GM12878 (cell line): ENCODE data around the gene TXNDC16. TPM values are rescaled to one million over a fixed set of nuclear protein-coding genes. Genes with fewer than 3 reads are reported as not detected.

Experiments
- ATAC-seq: fragments of 200-7000 bp; cut with Tn5 transposase; 3 replicates; pipeline ENCODE4 v1.9.1; 2020; ENCODE audit warnings: mild to moderate bottlenecking, moderate library complexity
- BruUV-seq: library from RNA; stranded (reverse); fragments of 400-500 nt; replicated peaks from 2 replicates; lab custom pipeline; 2021; lab: Mats Ljungman, UMichigan
- CTCF ChIA-PET: fragments of 300-600 bp; sonication (Branson Sonifier 250); formaldehyde crosslinking; extraction: SDS; loops from one replicate; lab custom pipeline; 2021; ENCODE audit warnings: inconsistent platforms; lab: Yijun Ruan, JAX
- POLR2A ChIA-PET: fragments of 350-600 bp; formaldehyde crosslinking; extraction: SDS; loops from one replicate; lab custom pipeline; 2021; ENCODE audit warnings: inconsistent platforms; lab: Charles Lee
- RAD21 ChIA-PET: fragments of 300-600 bp; sonication (Branson Sonifier 250); formaldehyde crosslinking; loops from one replicate; lab custom pipeline; 2023; ENCODE audit warnings: antibody characterized with exemption; ENCODE audit not compliant: unreplicated experiment; lab: Charles Lee
- SMC1A ChIA-PET: fragments of 300-600 bp; sonication (Branson Sonifier 250); formaldehyde crosslinking; loops from one replicate; lab custom pipeline; 2023; ENCODE audit not compliant: unreplicated experiment, uncharacterized antibody; lab: Charles Lee
- DNase-seq: peaks from one replicate; pipeline ENCODE4 v3.0.0-alpha.2; 2011; ENCODE audit warnings: low read depth, low spot score
- FAIRE-seq: peaks from 3 replicates; lab custom pipeline; 2011; peaks lifted over from hg19 to GRCh38; lab: Jason Lieb, UNC
- H2AFZ ChIP-seq: 2 replicates; pipeline ENCODE4 v1.6.0; 2011; ENCODE audit warnings: low read depth, low read length, control low read depth; ENCODE audit not compliant: control insufficient read depth
- H3K27ac ChIP-seq: 2 replicates; pipeline ENCODE4 v1.5.1; 2011; ENCODE audit warnings: control low read depth; ENCODE audit not compliant: control insufficient read depth, insufficient read depth
- H3K27me3 ChIP-seq, 2 experiments: replicated peaks in 1 of 2; 2 replicates each; pipeline versions ENCODE4 v1.6.0 to v1.6.1; 2011; ENCODE audit warnings: low read length in 1 of 2; ENCODE audit not compliant: control insufficient read depth in 2 of 2, insufficient read depth in 2 of 2
- H3K36me3 ChIP-seq, 2 experiments: 2 replicates each; pipeline ENCODE4 v1.5.1; 2011; ENCODE audit warnings: low read length in 1 of 2; ENCODE audit not compliant: control insufficient read depth in 2 of 2, insufficient read depth in 2 of 2
- H3K4me1 ChIP-seq: 2 replicates; pipeline ENCODE4 v1.6.1; 2011; ENCODE audit warnings: mild to moderate bottlenecking, low read length, moderate library complexity, mixed read lengths; ENCODE audit not compliant: control insufficient read depth, insufficient read depth
- H3K4me2 ChIP-seq: 2 replicates; pipeline ENCODE4 v1.6.0; 2011; ENCODE audit warnings: control low read depth; ENCODE audit not compliant: control insufficient read depth, insufficient read depth
- H3K4me3 ChIP-seq: fragments of 200-600 bp; sonication (generic); 2 replicates; pipeline ENCODE4 v1.5.1; 2016
- H3K79me2 ChIP-seq: 2 replicates; pipeline ENCODE4 v1.6.0; 2011; ENCODE audit warnings: low read length; ENCODE audit not compliant: control insufficient read depth, insufficient read depth
- H3K9ac ChIP-seq: 2 replicates; pipeline ENCODE4 v1.8.0; 2011; ENCODE audit warnings: low read length, control low read depth, mixed read lengths; ENCODE audit not compliant: control insufficient read depth, insufficient read depth
- H3K9me3 ChIP-seq: replicated peaks from 3 replicates; pipeline ENCODE4 v1.5.1; 2011; ENCODE audit warnings: mild to moderate bottlenecking, low read length; ENCODE audit not compliant: control insufficient read depth, insufficient read depth
- H4K20me1 ChIP-seq: 2 replicates; pipeline ENCODE4 v1.6.0; 2011; ENCODE audit not compliant: control insufficient read depth, insufficient read depth
- CREB1 ChIP-seq: IDR thresholded peaks from 2 replicates; pipeline ENCODE4 v1.6.1; 2012; ENCODE audit warnings: low read depth, mild to moderate bottlenecking, inconsistent platforms
- E2F4 ChIP-seq: IDR thresholded peaks from 2 replicates; pipeline ENCODE4 v1.6.1; 2012; ENCODE audit warnings: low read depth, low read length, improper control_type of control experiment
- ETV6 ChIP-seq, 2 experiments: fragments of 450-650 bp in 1 of 2; IDR thresholded peaks in 1 of 2; conservative IDR thresholded peaks in 1 of 2; 2 replicates each; pipeline ENCODE4 v1.6.1; 2014; ENCODE audit warnings: antibody characterized with exemption in 1 of 2, borderline replicate concordance in 1 of 2, low read depth in 1 of 2, mild to moderate bottlenecking in 1 of 2, moderate library complexity in 1 of 2
- GATAD2B ChIP-seq: fragments of 450-650 bp; conservative IDR thresholded peaks from 2 replicates; pipeline ENCODE4 v1.6.1; 2017; ENCODE audit warnings: low read depth, mild to moderate bottlenecking, moderate library complexity
- IRF4 ChIP-seq: IDR thresholded peaks from 2 replicates; pipeline ENCODE4 v1.6.1; 2011; ENCODE audit warnings: low read depth, low read length
- KAT2A ChIP-seq: conservative IDR thresholded peaks from 2 replicates; pipeline ENCODE4 v1.6.1; 2011; ENCODE audit warnings: low read depth, low read length; ENCODE audit not compliant: control insufficient read depth
- SMARCA5 ChIP-seq: fragments of 450-650 bp; IDR thresholded peaks from 2 replicates; pipeline ENCODE4 v1.6.1; 2017; ENCODE audit warnings: mild to moderate bottlenecking
- SMC3 ChIP-seq: IDR thresholded peaks from 2 replicates; pipeline ENCODE4 v1.6.1; 2011; ENCODE audit warnings: low read length, improper control_type of control experiment, borderline replicate concordance
- ZSCAN29 ChIP-seq: fragments of 450-650 bp; IDR thresholded peaks from 2 replicates; pipeline ENCODE4 v1.6.1; 2017; ENCODE audit warnings: mild to moderate bottlenecking, moderate library complexity
- WGBS: methylation state at CpG from one replicate; pipeline ENCODE4 v1.1.6; 2016; ENCODE audit warnings: low lambda C conversion rate; ENCODE audit not compliant: insufficient replicate concordance, insufficient coverage; ENCODE audit errors: missing lambda C conversion rate; 5-methylcytosine and 5-hydroxymethylcytosine counted together
- in situ Hi-C: fragments of 300-500 bp; cut with MboI; formaldehyde crosslinking; loops from 9 replicates; pipeline ENCODE4 v1.14.3; 2018; ENCODE audit warnings: mixed read lengths
- intact Hi-C: fragments of 100-400 bp; cut with micrococcal nuclease; formaldehyde crosslinking; loops from one replicate; pipeline ENCODE4 v1.14.2; 2022; ENCODE audit not compliant: unreplicated experiment
- polyA plus RNA-seq, 11 experiments: library from polyadenylated mRNA; depleted of rRNA in 4 of 11; unstranded in 6 of 11; stranded (reverse) in 5 of 11; fragments of >200 nt; fragmentation: Nextera tagmentation in 4 of 11; fragmentation: Illumina TruSeq in 1 of 11; extraction: Ambion mirVana in 4 of 11; extraction: Trizol in 1 of 11; gene quantifications; 1 replicate in 1 of 11; 2 replicates in 10 of 11; pipeline versions ENCODE4 v1.2.1 to v1.2.3, GENCODE V29; 2011 to 2016; ENCODE audit warnings: inconsistent platforms in 2 of 11, missing spikeins in 2 of 11, low read depth in 1 of 11
- total RNA-seq, 4 experiments: library from RNA; depleted of rRNA in 3 of 4; stranded (reverse); fragments of >200 nt in 3 of 4; fragmentation: Illumina TruSeq in 1 of 4; extraction: Trizol in 1 of 4; gene quantifications; 2 replicates each; pipeline versions ENCODE4 v1.2.1 to v1.2.3, GENCODE V29; 2013 to 2021

Gene TXNDC16
- total and polyA plus RNA-seq, 10 of the 15 experiments (the other 5 are each of a cell fraction or from before 2014, with no cell fraction given), result 1.2 to 7.9 (median 5.5) TPM

DNA sequence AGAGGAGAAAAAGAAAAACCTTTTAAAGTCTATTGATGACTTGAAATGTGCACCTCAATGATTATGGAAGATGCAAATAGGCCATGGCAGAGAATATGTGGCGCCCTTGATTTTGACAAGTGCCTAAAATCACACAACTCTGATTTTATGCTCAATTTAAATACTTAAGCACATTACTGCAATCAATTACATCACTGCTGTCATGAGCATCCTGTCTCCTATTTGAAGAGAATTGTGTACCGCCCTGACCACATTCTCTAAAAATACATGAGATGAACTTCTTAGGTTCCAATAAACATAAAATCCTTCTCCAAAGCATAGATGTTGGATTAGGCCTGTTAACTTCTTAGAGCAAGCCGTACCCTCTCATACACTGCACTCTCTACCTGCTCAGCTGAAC is 1.6 kb downstream of the TXNDC16 start:
- no peaks in the 10 kb centered on the region for H3K9me3 ChIP-seq
- in situ Hi-C loops (no loop called here), intact Hi-C loops (loop anchor here (5.0 kb wide), 1 partner anchor 242 kb away; the partner anchor contains the start of gene GNPNAT1)
- ChIA-PET RAD21 (no interaction called here), POLR2A (interaction anchor here (2.2 kb wide), 1 partner anchor 9 kb away, joined by 11 read pairs; no protein-coding TSS in a partner anchor)
- TF ChIP-seq ZSCAN29 (no peak), ETV6 (conservative IDR thresholded peaks at IDR 0.05 in 1 of 2, IDR thresholded peaks at IDR 0.05 in 1 of 2; ENCODE audit: borderline replicate concordance in 1 of 2, low read depth in 1 of 2) (no peak), E2F4 (no peak), GATAD2B (no peak), CREB1 (no peak), IRF4 (no peak), KAT2A (no peak), SMC3 (no peak), SMARCA5 (no peak)
- TF ChIP-seq, all 136 proteins: peak for 0
- H3K36me3 ChIP-seq, result no peaks in the 10 kb centered on the region
- no TSS peak for BruUV-seq
- 95% methylated on average over 3 of the region's 3 CpGs for WGBS
- no peak for FAIRE-seq
- no peaks in the 10 kb centered on the region for H4K20me1 ChIP-seq
- no peak overlapping the region for H2AFZ ChIP-seq
- H3K4me2 ChIP-seq, result peak overlapping the region; percentile 90
- H3K4me3 ChIP-seq, result 0 out of 2 replicates have a peak overlapping the region, but pooled peaks have one; percentile 93
- peaks cover 6% of the 10 kb centered on the region for H3K79me2 ChIP-seq
- ATAC-seq, result no peak
- DNase-seq, result no peak
- ChIA-PET SMC1A (interaction anchor here (0.7 to 2.5 kb wide), 4 partner anchors 7 to 228 kb away, joined by 3 to 12 read pairs (median 3); no protein-coding TSS in a partner anchor), CTCF (no interaction called here)
- H3K9ac ChIP-seq, result no peak overlapping the region
- H3K4me1 ChIP-seq, result peaks cover 8% of the 10 kb centered on the region
- H3K27me3 ChIP-seq, result peaks cover 0 to 2% of the 10 kb centered on the region in 2 experiments; a peak in 3 of 4 replicates
- H3K27ac ChIP-seq, result no peak overlapping the region
